ENCODE data around the gene MARK4. TPM values are rescaled to one million over a fixed set of nuclear protein-coding genes. Genes with fewer than 3 reads are reported as not detected.

The MARK4 gene
- total and polyA plus RNA-seq, 2 experiments from 2014 or later = 14.8 to 23.0 TPM

DNA sequence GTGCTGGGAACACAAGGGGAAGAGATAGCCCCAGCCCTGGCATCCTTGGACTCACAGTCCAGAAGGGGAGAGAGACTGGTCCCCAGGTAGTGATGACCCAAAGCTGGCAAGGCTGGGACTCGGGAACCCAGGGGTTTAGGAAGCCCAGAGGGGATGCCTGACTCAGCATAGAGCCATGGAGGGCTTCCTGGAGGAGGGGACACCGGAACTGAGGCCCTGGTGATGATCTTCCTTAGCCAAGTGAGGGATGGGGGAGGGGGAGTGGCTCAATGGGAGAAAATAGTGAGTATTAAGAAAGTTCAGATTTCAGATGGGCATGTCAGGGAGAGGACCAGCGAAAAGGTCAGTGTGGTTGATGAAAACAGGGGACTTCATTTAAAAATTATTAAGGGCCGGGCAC, 32.6 kb upstream of the MARK4 start:
- no peak overlapping the region for H3K27ac ChIP-seq

DNA sequence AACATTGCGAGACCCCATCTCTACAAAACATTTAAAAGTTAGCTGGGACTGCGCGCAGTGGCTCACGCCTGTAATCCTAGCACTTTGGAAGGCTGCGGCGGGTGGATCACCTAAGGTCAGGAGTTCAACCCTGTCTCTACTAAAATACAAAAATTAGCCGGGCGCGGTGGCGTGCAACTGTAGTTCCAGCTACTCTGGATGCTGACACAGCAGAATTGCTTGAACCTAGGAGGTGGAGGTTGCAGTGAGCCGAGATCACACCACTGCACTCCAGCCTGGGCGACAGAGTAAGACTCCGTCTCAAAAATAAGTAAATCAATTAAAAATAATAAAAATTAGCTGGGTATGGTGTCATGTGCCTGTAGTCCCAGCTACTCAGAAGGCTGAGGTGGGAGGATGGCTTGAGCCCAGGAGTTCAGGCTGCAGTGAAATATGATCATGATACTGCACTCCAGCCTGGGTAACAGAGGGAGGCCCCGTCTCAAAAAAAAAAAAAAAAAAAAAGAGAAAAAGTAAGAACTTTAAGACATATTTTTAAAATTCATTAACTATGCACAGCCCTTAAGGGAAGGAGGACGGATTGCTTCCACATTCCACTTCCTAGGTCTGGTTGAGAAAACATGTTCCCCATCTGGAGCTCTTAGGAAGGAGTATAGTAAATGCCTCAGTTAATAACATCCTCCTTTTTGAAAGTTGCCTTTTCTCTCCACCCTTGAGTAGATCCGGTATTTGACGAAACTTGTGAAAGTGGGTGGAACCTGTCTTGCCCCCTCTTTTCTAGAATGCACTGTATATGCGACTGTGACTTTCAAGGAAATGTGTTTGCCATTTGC, 31.9 kb upstream of the MARK4 start:
- Histone ChIP-seq H3K4me1 (ENCODE audit: insufficient read depth) (peaks cover 8% of the 10 kb centered on the region), H3K36me3 (replicated peaks; ENCODE audit: insufficient read depth, low read depth) (no peaks in the 10 kb centered on the region), H4K20me1 (ENCODE audit: insufficient read depth, poor library complexity, severe bottlenecking) (no peaks in the 10 kb centered on the region), H3K9me2 (replicated peaks; ENCODE audit: insufficient read depth) (no peaks in the 10 kb centered on the region), H2AFZ (no peak overlapping the region), H3K9me3 (ENCODE audit: low read depth) (no peaks in the 10 kb centered on the region), H3K27ac (no peak overlapping the region), H3K4me2 (no peak overlapping the region), H3K4me3 (no peak overlapping the region), H3K79me2 (no peaks in the 10 kb centered on the region), H3K27me3 (peaks cover 80% of the 10 kb centered on the region)
- TF ChIP-seq EZH2phosphoT487 (IDR thresholded peaks at IDR 0.05; ENCODE audit: low read depth, severe bottlenecking, unreplicated experiment) = no peak
- TF ChIP-seq EZH2 (IDR thresholded peaks at IDR 0.05; ENCODE audit: borderline replicate concordance) = no peak
- TF ChIP-seq, protein P1, sequence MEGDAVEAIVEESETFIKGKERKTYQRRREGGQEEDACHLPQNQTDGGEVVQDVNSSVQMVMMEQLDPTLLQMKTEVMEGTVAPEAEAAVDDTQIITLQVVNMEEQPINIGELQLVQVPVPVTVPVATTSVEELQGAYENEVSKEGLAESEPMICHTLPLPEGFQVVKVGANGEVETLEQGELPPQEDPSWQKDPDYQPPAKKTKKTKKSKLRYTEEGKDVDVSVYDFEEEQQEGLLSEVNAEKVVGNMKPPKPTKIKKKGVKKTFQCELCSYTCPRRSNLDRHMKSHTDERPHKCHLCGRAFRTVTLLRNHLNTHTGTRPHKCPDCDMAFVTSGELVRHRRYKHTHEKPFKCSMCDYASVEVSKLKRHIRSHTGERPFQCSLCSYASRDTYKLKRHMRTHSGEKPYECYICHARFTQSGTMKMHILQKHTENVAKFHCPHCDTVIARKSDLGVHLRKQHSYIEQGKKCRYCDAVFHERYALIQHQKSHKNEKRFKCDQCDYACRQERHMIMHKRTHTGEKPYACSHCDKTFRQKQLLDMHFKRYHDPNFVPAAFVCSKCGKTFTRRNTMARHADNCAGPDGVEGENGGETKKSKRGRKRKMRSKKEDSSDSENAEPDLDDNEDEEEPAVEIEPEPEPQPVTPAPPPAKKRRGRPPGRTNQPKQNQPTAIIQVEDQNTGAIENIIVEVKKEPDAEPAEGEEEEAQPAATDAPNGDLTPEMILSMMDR (IDR thresholded peaks at IDR 0.05; ENCODE audit: poor library complexity) = no peak
- WGBS (ENCODE audit: low lambda C conversion rate, missing lambda C conversion rate) = 78% methylated on average over 18 of the region's 18 CpGs
- DNase-seq (ENCODE audit: low spot score) = no peak

More for the DNA sequence above, 32.6 kb upstream of the MARK4 start:
- no peak overlapping the region for H3K4me3 ChIP-seq
- WGBS (ENCODE audit: low lambda C conversion rate, missing lambda C conversion rate) = 65% methylated on average over 4 of the region's 4 CpGs
- no peaks in the 10 kb centered on the region for H4K20me1 ChIP-seq (ENCODE audit: insufficient read depth, poor library complexity, severe bottlenecking)
- H3K9me3 ChIP-seq (ENCODE audit: low read depth) = no peaks in the 10 kb centered on the region
- no peak for DNase-seq (ENCODE audit: low spot score)
- no peak for TF ChIP-seq EZH2phosphoT487 (IDR thresholded peaks at IDR 0.05; ENCODE audit: low read depth, severe bottlenecking, unreplicated experiment)
- TF ChIP-seq, protein P1 (IDR thresholded peaks at IDR 0.05; ENCODE audit: poor library complexity) = no peak
- H3K9me2 ChIP-seq (replicated peaks; ENCODE audit: insufficient read depth) = no peaks in the 10 kb centered on the region
- no peak overlapping the region for H3K4me2 ChIP-seq
- H3K27me3 ChIP-seq = peaks cover 84% of the 10 kb centered on the region
- no peaks in the 10 kb centered on the region for H3K79me2 ChIP-seq
- no peak overlapping the region for H2AFZ ChIP-seq
- no peaks in the 10 kb centered on the region for H3K36me3 ChIP-seq (replicated peaks; ENCODE audit: insufficient read depth, low read depth)
- peaks cover 8% of the 10 kb centered on the region for H3K4me1 ChIP-seq (ENCODE audit: insufficient read depth)

DNA sequence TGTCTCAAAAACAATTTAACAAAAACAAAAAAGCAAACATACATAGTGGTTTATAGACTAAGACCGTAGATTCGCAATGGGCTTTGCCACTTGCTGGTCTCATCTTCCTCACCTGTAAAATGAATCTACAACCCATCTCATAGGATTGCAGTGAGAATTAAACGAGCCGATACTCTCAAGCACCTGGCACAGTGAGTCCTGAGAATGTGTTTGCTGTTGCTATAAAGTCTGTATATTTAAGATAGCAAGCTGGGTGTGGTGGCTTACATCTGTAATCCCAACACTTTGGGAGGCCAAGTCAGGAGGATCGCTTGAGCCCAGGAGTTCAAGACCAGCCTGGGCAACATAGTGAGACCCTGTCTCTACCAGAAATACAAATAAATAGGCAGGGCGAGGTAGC, 28.3 kb upstream of the MARK4 start:
- Histone ChIP-seq H3K4me1 (ENCODE audit: insufficient read depth) (no peaks in the 10 kb centered on the region), H3K27ac (no peak overlapping the region), H3K4me3 (no peak overlapping the region), H3K4me2 (no peak overlapping the region), H4K20me1 (ENCODE audit: insufficient read depth, poor library complexity, severe bottlenecking) (no peaks in the 10 kb centered on the region), H3K79me2 (no peaks in the 10 kb centered on the region), H3K36me3 (replicated peaks; ENCODE audit: insufficient read depth, low read depth) (no peaks in the 10 kb centered on the region), H3K9me2 (replicated peaks; ENCODE audit: insufficient read depth) (no peaks in the 10 kb centered on the region), H3K27me3 (peaks cover 44% of the 10 kb centered on the region), H3K9me3 (ENCODE audit: low read depth) (no peaks in the 10 kb centered on the region), H2AFZ (no peak overlapping the region)
- 84% methylated on average over 6 of the region's 6 CpGs for WGBS (ENCODE audit: low lambda C conversion rate, missing lambda C conversion rate)
- DNase-seq (ENCODE audit: low spot score) = no peak
- TF ChIP-seq EZH2phosphoT487 (IDR thresholded peaks at IDR 0.05; ENCODE audit: low read depth, severe bottlenecking, unreplicated experiment) = no peak
- TF ChIP-seq, protein P1 (IDR thresholded peaks at IDR 0.05; ENCODE audit: poor library complexity) = no peak
- TF ChIP-seq EZH2 (IDR thresholded peaks at IDR 0.05; ENCODE audit: borderline replicate concordance) = no peak

Measured in hepatocyte (in vitro differentiated cells).